Stomach (tissue), 9 donors: Measurements from ENCODE around the gene TYRO3. TPM values are rescaled to one million over a fixed set of nuclear protein-coding genes. Genes with fewer than 3 reads are reported as not detected.

Source experiments
- DNase-seq, 2 donors: peaks; one replicate each; pipeline versions ENCODE4 v3.0.0 to v3.0.0-alpha.2; 2013 to 2019
- H3K27ac ChIP-seq, 5 donors: fragments of 200-600 bp in 4 of 5; sonication (generic) in 4 of 5; one replicate each; pipeline ENCODE4 v1.5.1; 2013 to 2019; ENCODE audit warnings: mild to moderate bottlenecking in 1 of 5, moderate library complexity in 1 of 5
- H3K27me3 ChIP-seq, 3 donors: fragments of 200-600 bp; sonication (generic); one replicate each; pipeline ENCODE4 v1.5.1; 2017 to 2019; ENCODE audit warnings: mixed run types in 1 of 3
- H3K36me3 ChIP-seq, 4 donors: fragments of 200-600 bp; sonication (generic); 1 replicate in 3 of 4; 2 replicates in 1 of 4; pipeline ENCODE4 v1.5.1; 2016 to 2019
- H3K4me1 ChIP-seq, 4 donors: fragments of 200-600 bp; sonication (generic); one replicate each; pipeline ENCODE4 v1.5.1; 2016 to 2019
- H3K4me3 ChIP-seq, 4 donors: fragments of 200-600 bp; sonication (generic) in 3 of 4; one replicate each; pipeline ENCODE4 v1.5.1; 2016 to 2019; ENCODE audit warnings: mild to moderate bottlenecking in 1 of 4
- H3K9me3 ChIP-seq, 4 donors: fragments of 200-600 bp; sonication (generic); one replicate each; pipeline ENCODE4 v1.5.1; 2016 to 2019
- CTCF ChIP-seq, 7 experiments: fragments of 450-650 bp in 4 of 7; fragments of 200-600 bp in 3 of 7; sonication (generic) in 3 of 7; IDR thresholded peaks; one replicate each; pipeline ENCODE4 v1.5.1; 2016 to 2019; ENCODE audit warnings: antibody characterized with exemption in 7 of 7, control low read depth in 2 of 7, mild to moderate bottlenecking in 1 of 7
- EP300 ChIP-seq: sonication (generic); formaldehyde crosslinking; IDR thresholded peaks from one replicate; pipeline ENCODE4 v1.6.1; 2017; ENCODE audit warnings: antibody characterized with exemption
- POLR2A ChIP-seq, 4 donors: fragments of 450-650 bp; IDR thresholded peaks; one replicate each; pipeline ENCODE4 v1.6.1; 2016; ENCODE audit warnings: antibody characterized with exemption in 4 of 4, control low read depth in 2 of 4, mild to moderate bottlenecking in 1 of 4, moderate library complexity in 1 of 4
- POLR2AphosphoS5 ChIP-seq, 3 donors: sonication (generic); formaldehyde crosslinking; IDR thresholded peaks; one replicate each; pipeline ENCODE4 v1.6.1; 2016; ENCODE audit warnings: antibody characterized with exemption in 3 of 3
- WGBS, 5 donors: extraction: QIAGEN DNeasy Blood & Tissue Kit in 3 of 5; methylation state at CpG; one replicate each; pipeline versions ENCODE4 v1.1.5 to v1.1.7; 2013 to 2018; 5-methylcytosine and 5-hydroxymethylcytosine counted together
- intact Hi-C: fragments of 100-400 bp; cut with DNase I; formaldehyde crosslinking; loops from one replicate; pipeline ENCODE4 v1.15.1; 2023; ENCODE audit warnings: low total_unique reads
- polyA plus RNA-seq, 3 donors: library from polyadenylated mRNA; stranded (reverse); fragments of 200-250 nt; gene quantifications; one replicate each; pipeline ENCODE4 v1.2.3, GENCODE V29; 2013
- total RNA-seq, 5 donors: library from RNA; depleted of rRNA; stranded (reverse); fragments of >200 nt; gene quantifications; one replicate each; pipeline versions ENCODE4 v1.1.0 to v1.2.3, GENCODE V29; 2014 to 2016
- donor health status: healthy with polysubstance abuse.
- donor health status: Bipolar disorder and iron deficiency.
- donor health status: healthy.

The TYRO3 gene
- total and polyA plus RNA-seq, 8 donors, result 0.89 to 16.9 (median 6.6) TPM

DNA sequence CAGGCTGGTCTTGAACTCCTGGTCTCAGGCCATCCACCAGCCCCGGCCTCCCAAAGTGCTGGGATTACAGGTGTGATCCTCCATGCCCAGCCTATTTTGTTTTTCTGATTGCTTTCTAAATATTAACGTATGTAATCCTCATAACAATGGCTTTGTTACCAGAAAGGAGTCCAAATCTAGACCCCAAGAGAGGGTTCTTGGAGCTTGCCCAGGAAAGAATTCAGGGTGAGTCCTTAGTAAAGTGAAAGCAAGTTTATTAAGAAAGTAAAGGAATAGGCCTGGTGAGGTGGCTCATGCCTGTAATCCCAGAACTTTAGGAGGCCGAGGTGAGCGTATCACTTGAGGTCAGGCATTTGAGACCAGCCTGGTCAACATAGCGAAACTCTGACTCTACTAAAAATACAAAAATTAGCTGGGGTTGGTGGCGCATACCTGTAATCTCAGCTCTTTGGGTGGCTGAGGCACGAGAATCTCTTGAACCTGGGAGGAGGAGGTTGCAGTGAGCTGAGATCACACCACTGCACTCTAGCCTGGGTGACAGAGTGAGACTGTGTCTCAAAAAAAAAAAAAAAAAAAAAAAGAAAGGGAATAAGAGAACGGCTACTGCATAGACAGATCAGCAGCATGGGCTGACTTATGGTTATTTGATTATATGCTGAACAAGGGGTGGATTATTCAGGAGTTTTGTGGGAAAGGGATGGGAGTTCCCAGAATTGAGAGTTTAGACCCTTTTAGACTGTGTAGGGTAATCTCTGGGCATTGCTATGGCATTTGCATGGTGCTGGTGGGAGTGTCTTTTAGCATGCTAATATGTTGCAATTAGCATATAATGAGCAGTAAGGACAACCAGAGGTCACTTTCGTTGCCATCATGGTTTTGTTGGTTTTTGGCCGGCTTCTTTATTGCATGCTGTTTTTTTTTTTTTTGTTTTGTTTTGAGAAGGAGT, 36.1 kb downstream of the TYRO3 start:
- H3K27me3 ChIP-seq, result no peaks in the 10 kb centered on the region
- 85 to 92% (median 91%) methylated on average over 10 of the region's 10 CpGs for WGBS, 5 donors
- no peaks in the 10 kb centered on the region for H3K4me1 ChIP-seq
- TF ChIP-seq POLR2AphosphoS5 (IDR thresholded peaks at IDR 0.05), result no peak
- TF ChIP-seq EP300, result no peak
- TF ChIP-seq POLR2A (IDR thresholded peaks at IDR 0.05), result no peak
- TF ChIP-seq CTCF (IDR thresholded peaks at IDR 0.05), result no peak
- intact Hi-C loops, result no loop called here
- DNase-seq, result no peak
- no peak overlapping the region for H3K4me3 ChIP-seq
- no peaks in the 10 kb centered on the region for H3K36me3 ChIP-seq
- no peaks in the 10 kb centered on the region for H3K9me3 ChIP-seq
- no peak overlapping the region for H3K27ac ChIP-seq

DNA sequence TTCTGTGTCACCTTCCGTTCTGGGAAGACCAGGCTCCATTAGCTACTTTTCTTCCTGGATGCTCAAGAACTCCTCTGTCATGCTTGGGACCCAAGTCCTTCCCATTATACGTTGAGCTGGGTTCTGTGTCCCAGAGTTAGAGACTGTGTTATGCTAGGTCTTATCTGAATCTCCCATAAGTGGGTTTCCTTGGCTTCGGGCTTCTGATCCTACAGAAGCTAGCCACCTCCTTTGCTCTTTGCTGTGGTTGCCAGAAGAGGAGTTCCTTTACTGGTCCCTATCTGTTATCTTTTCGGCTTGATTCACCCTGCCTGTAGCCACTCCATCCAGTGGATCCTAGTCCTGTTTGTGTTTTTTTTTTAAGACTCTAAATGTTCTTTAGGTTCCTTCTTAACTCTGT, 38.0 kb downstream of the TYRO3 start:
- Histone ChIP-seq H3K27me3 (no peaks in the 10 kb centered on the region), H3K4me1 (no peaks in the 10 kb centered on the region), H3K27ac (no peak overlapping the region), H3K9me3 (no peaks in the 10 kb centered on the region), H3K4me3 (no peak overlapping the region), H3K36me3 (no peaks in the 10 kb centered on the region)
- intact Hi-C loops, result no loop called here
- no peak for DNase-seq
- no peak for TF ChIP-seq POLR2A (IDR thresholded peaks at IDR 0.05)
- no peak for TF ChIP-seq POLR2AphosphoS5 (IDR thresholded peaks at IDR 0.05)
- no peak for TF ChIP-seq EP300
- no peak for TF ChIP-seq CTCF (IDR thresholded peaks at IDR 0.05)
- 75 to 88% (median 85%) methylated on average over 4 of the region's 4 CpGs for WGBS, 5 donors

DNA sequence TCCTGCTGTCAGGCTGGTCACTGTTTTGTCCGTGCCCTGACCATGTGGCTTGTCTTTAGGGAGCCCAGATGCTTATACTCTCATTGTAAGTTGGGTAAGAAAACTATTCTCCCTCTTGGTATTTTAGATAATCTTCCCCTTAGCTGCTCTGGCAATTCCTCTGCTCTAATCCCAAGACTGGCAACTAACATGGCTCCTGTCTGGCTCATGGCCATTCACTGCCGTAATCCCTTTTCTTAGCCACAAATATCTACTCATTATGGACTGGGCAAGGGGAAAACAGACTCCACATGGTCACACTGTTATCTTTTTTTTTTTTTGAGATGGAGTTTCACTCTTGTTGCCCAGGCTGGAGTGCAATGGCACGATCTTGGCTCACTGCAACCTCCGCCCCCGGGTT, 38.8 kb downstream of the TYRO3 start:
- Histone ChIP-seq H3K9me3 (no peaks in the 10 kb centered on the region), H3K4me3 (no peak overlapping the region), H3K36me3 (no peaks in the 10 kb centered on the region), H3K27ac (no peak overlapping the region), H3K27me3 (no peaks in the 10 kb centered on the region), H3K4me1 (no peaks in the 10 kb centered on the region)
- no peak for TF ChIP-seq CTCF (IDR thresholded peaks at IDR 0.05)
- no peak for DNase-seq
- 81 to 98% (median 95%) methylated on average over 5 of the region's 5 CpGs for WGBS, 5 donors
- intact Hi-C loops, result no loop called here

GRCh38 chr15:41599061-41599460, 40.0 kb downstream of the TYRO3 start:
- H3K27me3 ChIP-seq, result no peaks in the 10 kb centered on the region
- no peaks in the 10 kb centered on the region for H3K9me3 ChIP-seq
- DNase-seq, result no peak
- 50 to 85% (median 76%) methylated on average over 1 of the region's 1 CpG for WGBS, 5 donors
- no peak overlapping the region for H3K27ac ChIP-seq
- H3K4me1 ChIP-seq, result peaks cover 1 to 6% (median 4%) of the 10 kb centered on the region in 4 donors
- no peak overlapping the region for H3K4me3 ChIP-seq
- no peaks in the 10 kb centered on the region for H3K36me3 ChIP-seq
- TF ChIP-seq POLR2AphosphoS5 (IDR thresholded peaks at IDR 0.05), result no peak
- TF ChIP-seq POLR2A (IDR thresholded peaks at IDR 0.05), result no peak
- TF ChIP-seq CTCF (IDR thresholded peaks at IDR 0.05), result no peak
- no peak for TF ChIP-seq EP300
- intact Hi-C loops, result no loop called here
